Mucosa of stomach (tissue), 1 donor: ENCODE data around the gene STX17.

Source experiments
- H3K27me3 ChIP-seq: one replicate; pipeline ENCODE4 v1.7.0; 2013; ENCODE audit warnings: mild to moderate bottlenecking, low read length; ENCODE audit not compliant: control insufficient read depth, insufficient read depth
- H3K36me3 ChIP-seq: one replicate; pipeline ENCODE4 v1.7.0; 2013; ENCODE audit warnings: low read length; ENCODE audit not compliant: control insufficient read depth, insufficient read depth
- H3K4me1 ChIP-seq: one replicate; pipeline ENCODE4 v1.7.0; 2013; ENCODE audit warnings: mild to moderate bottlenecking, low read length; ENCODE audit not compliant: control insufficient read depth, insufficient read depth
- H3K4me3 ChIP-seq: one replicate; pipeline ENCODE4 v1.7.0; 2013; ENCODE audit warnings: low read length
- H3K9ac ChIP-seq: one replicate; pipeline ENCODE4 v1.7.0; 2013; ENCODE audit warnings: mild to moderate bottlenecking, low read length, moderate library complexity
- H3K9me3 ChIP-seq: one replicate; pipeline ENCODE4 v1.7.0; 2013; ENCODE audit warnings: mild to moderate bottlenecking, low read length, moderate library complexity; ENCODE audit not compliant: control insufficient read depth
- donor health status: Pancreatic carcinoma.

STX17 gene

DNA sequence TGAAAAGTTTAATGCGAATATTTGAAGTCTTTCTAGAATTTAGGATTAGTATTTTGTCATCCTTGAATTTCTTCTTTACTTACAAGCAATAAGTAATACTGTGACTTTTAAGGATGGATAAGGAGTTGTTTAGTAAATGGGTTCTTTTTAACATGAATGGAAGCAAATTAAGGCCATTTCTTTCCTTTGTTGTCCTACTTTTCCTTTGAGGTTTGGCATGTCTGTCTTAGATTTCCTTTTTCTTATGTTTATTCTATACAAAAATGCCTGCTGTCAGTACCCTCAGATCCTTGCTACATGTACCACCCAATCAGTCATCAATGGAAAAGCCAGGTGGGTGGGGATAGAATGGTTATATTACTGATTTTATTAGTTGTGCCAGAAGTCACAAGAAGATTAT lies 10.2 kb downstream of the STX17 start:
- Histone ChIP-seq H3K9me3 (no peaks in the 10 kb centered on the region), H3K27me3 (no peaks in the 10 kb centered on the region), H3K9ac (no peak overlapping the region), H3K4me3 (no peak overlapping the region), H3K36me3 (no peaks in the 10 kb centered on the region), H3K4me1 (no peaks in the 10 kb centered on the region)

GRCh38 chr9:99918134-99918533 lies 11.7 kb downstream of the STX17 start:
- Histone ChIP-seq H3K4me3 (no peak overlapping the region), H3K36me3 (no peaks in the 10 kb centered on the region), H3K4me1 (no peaks in the 10 kb centered on the region), H3K9me3 (no peaks in the 10 kb centered on the region), H3K27me3 (no peaks in the 10 kb centered on the region), H3K9ac (no peak overlapping the region)

GRCh38 chr9:99919930-99920329 lies 13.5 kb downstream of the STX17 start:
- Histone ChIP-seq H3K27me3 (no peaks in the 10 kb centered on the region), H3K9ac (no peak overlapping the region), H3K4me3 (no peak overlapping the region), H3K4me1 (no peaks in the 10 kb centered on the region), H3K36me3 (no peaks in the 10 kb centered on the region), H3K9me3 (no peaks in the 10 kb centered on the region)

DNA sequence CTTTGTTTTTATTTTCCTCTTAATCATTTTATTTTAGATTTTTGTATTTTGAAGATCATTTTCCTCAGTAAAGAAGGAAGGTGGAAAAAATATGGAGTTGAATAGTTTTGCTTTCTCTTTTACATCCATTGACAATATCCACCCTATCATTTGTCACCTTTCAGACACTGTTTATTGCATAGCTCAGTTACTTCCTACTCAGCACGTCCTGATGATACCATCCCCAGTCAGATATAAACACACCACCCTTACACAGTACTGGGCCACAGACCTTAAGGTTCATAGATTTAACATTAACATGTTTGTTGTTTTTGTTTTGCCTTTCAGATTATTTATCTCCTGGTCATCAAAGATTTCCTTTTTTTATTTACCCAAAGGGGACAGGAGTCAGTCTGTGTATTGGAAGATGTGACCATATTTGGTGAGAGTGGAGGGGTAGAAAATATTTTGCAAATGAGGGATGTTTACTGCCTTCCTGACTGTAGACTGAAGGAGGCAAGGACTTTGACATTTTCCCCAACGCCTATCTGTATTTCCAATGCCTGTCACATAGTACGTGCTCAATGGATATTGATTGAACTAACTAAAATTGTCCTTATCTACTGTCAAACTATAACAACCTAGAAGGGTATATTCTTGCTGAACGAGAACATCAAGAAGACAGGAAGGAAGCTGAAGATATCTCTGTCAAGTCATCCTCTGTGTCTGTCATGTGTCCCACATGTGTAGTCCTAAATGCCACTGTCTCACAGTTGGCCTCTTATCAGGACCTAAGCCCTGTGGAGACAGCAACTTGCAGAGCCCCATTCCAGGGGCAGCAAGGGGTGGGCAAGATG lies 15.6 kb downstream of the STX17 start:
- H3K36me3 ChIP-seq = no peaks in the 10 kb centered on the region
- H3K4me1 ChIP-seq = no peaks in the 10 kb centered on the region
- H3K9me3 ChIP-seq = no peaks in the 10 kb centered on the region
- no peaks in the 10 kb centered on the region for H3K27me3 ChIP-seq
- no peak overlapping the region for H3K9ac ChIP-seq
- H3K4me3 ChIP-seq = no peak overlapping the region

GRCh38 chr9:99922711-99923030 lies 16.2 kb downstream of the STX17 start:
- Histone ChIP-seq H3K9me3 (no peaks in the 10 kb centered on the region), H3K27me3 (no peaks in the 10 kb centered on the region), H3K4me1 (no peaks in the 10 kb centered on the region), H3K36me3 (no peaks in the 10 kb centered on the region), H3K9ac (no peak overlapping the region), H3K4me3 (no peak overlapping the region)

- no peak overlapping the region for H3K9ac ChIP-seq
- H3K4me1 ChIP-seq = no peaks in the 10 kb centered on the region
- H3K4me3 ChIP-seq = no peak overlapping the region
- H3K36me3 ChIP-seq = no peaks in the 10 kb centered on the region
- no peaks in the 10 kb centered on the region for H3K27me3 ChIP-seq
- no peaks in the 10 kb centered on the region for H3K9me3 ChIP-seq
These were observed 19.1 kb downstream of the STX17 start for GRCh38 chr9:99925541-99925940.

DNA sequence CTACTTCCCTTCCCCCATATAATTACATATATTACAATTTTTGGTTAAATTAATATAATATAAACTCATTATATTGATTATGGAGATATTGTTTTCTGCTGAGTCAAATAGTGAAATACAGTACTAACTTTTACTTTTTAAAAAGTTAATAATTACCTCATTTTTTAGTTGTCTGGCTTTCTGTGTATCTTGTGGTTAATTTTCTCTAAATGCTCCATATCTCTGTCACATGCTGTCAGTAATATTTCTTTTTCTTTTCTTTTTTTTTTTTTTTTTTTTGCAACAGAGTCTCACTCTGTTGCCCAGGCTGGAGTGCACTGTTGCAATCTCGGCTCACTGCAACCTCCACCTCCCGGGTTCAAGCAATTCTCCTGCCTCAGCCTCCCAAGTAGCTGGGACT lies 23.2 kb downstream of the STX17 start:
- no peaks in the 10 kb centered on the region for H3K27me3 ChIP-seq
- H3K9me3 ChIP-seq = no peaks in the 10 kb centered on the region
- no peaks in the 10 kb centered on the region for H3K4me1 ChIP-seq
- H3K9ac ChIP-seq = no peak overlapping the region
- no peak overlapping the region for H3K4me3 ChIP-seq
- no peaks in the 10 kb centered on the region for H3K36me3 ChIP-seq

- Histone ChIP-seq H3K27me3 (no peaks in the 10 kb centered on the region), H3K9me3 (no peaks in the 10 kb centered on the region), H3K4me3 (no peak overlapping the region), H3K36me3 (no peaks in the 10 kb centered on the region), H3K9ac (no peak overlapping the region), H3K4me1 (no peaks in the 10 kb centered on the region)
These were observed 24.8 kb downstream of the STX17 start for GRCh38 chr9:99931155-99931840.

DNA sequence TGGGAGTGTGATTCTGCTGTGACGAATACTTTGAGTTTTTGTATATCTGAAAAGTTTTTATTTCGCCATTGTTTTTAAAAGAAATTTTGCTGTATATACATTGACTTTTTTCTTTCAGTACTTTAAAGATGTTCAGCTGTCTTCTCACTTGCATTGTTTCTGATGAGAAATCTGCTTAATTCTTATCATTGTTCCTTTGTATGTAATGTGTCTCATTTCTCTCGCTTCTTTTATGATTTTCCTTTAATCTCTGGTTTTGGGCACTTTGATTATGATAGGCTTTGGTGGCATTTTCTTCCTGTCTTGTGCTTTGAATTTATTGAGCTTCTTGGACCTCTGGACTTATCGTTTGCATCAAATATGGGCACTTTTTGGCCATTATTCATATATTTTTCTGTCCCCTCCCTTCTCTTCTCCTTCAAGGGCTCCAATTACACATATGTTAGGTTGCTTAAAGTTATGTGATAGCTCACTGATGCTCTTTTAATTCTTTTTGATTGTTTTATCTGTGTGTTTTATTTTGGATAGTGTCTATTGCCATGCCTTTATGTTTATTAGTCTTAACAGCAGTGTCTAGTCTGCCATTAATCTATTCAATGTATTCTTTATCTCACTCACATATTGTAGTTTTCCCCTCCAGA lies 30.6 kb downstream of the STX17 start:
- no peak overlapping the region for H3K4me3 ChIP-seq
- no peaks in the 10 kb centered on the region for H3K9me3 ChIP-seq

DNA sequence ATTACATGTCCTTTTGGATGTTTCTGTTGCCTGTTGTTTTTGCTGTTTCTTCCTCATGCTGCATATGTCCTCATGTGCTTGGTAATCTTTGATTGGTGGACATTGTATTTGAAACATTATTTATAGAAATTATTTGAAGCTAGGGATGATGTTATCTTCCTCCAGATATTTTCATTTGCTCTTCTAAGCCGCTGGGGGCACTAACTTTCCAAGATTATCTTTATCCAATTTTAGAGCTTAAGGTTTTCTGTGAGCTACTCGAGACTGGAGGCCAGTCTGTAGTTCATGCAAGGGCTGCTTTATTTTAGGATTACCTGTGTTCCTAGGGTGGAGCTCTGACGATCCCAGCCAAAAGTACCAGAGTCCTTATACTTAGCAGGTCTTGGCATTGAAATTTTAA lies 40.9 kb downstream of the STX17 start:
- Histone ChIP-seq H3K4me1 (no peaks in the 10 kb centered on the region), H3K36me3 (no peaks in the 10 kb centered on the region), H3K4me3 (no peak overlapping the region), H3K9me3 (no peaks in the 10 kb centered on the region), H3K27me3 (no peaks in the 10 kb centered on the region), H3K9ac (no peak overlapping the region)

More for the DNA sequence above, 30.6 kb downstream of the STX17 start:
- Histone ChIP-seq H3K4me1 (no peaks in the 10 kb centered on the region), H3K27me3 (no peaks in the 10 kb centered on the region), H3K9ac (no peak overlapping the region), H3K36me3 (no peaks in the 10 kb centered on the region)

DNA sequence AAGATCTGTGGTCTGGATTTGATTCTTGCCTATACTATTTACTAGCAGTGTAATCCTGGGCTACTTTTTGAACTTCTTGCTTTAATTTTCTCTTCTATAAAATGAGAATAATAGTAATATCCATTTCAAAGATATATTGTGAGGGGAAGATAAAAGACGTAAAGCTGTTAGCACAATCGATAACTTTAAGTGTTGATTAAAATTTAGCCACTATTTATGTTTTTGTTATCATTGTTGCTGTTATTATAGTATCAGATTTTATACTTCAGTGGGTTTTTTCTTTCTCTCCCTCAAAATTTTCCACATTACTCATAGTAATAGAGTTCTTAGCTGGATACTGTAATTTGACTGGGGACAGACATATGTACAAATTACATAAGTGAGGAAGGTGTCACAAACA lies 42.0 kb downstream of the STX17 start:
- no peaks in the 10 kb centered on the region for H3K9me3 ChIP-seq
- no peaks in the 10 kb centered on the region for H3K27me3 ChIP-seq
- no peaks in the 10 kb centered on the region for H3K36me3 ChIP-seq
- H3K4me3 ChIP-seq = no peak overlapping the region
- no peak overlapping the region for H3K9ac ChIP-seq
- H3K4me1 ChIP-seq = no peaks in the 10 kb centered on the region

DNA sequence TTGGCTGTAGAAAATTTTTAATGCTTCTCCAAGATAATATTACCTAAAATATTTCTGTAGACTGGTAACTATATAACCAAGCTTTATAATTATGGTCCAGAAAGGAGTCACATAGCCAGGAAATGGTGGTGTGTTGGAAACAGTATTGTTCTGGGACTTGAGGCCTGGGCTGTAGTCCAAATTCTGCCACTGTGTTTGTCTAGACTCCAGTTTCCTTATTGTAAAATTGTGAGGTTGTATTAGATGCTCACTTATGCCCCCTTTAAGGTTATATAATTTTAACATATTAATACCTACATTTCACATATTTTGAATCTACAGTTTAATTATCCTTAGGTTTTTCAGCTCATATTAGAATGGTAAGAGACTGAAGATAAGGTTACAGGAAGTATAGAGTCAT lies 42.4 kb downstream of the STX17 start:
- Histone ChIP-seq H3K4me3 (no peak overlapping the region), H3K4me1 (no peaks in the 10 kb centered on the region), H3K9ac (no peak overlapping the region), H3K9me3 (no peaks in the 10 kb centered on the region), H3K36me3 (no peaks in the 10 kb centered on the region), H3K27me3 (no peaks in the 10 kb centered on the region)
